ENCODE measurements around the gene EPN1. TPM values are rescaled to one million over a fixed set of nuclear protein-coding genes. Genes with fewer than 3 reads are reported as not detected.

EPN1 gene
- total RNA-seq, 1 donor from 2014 or later = 145 TPM

GRCh38 chr19:55635856-55636440 lies 39.1 kb upstream of the EPN1 start:
- DNase-seq (ENCODE audit: low read depth) (no peak), FAIRE-seq (no peak)
- Mint-ChIP-seq H3K27ac (ENCODE audit: unreplicated experiment) (peak overlapping the region; percentile 100), H3K27me3 (ENCODE audit: low read depth, unreplicated experiment) (no peaks in the 10 kb centered on the region), H3K36me3 (ENCODE audit: low read depth, unreplicated experiment) (peaks cover 7% of the 10 kb centered on the region), H3K4me3 (ENCODE audit: unreplicated experiment) (peak overlapping the region; percentile 100), H3K9me3 (ENCODE audit: unreplicated experiment) (peaks cover 3% of the 10 kb centered on the region), H3K4me1 (ENCODE audit: low read depth, unreplicated experiment) (peaks cover 22% of the 10 kb centered on the region)
- TF ChIP-seq EZH2 (IDR thresholded peaks at IDR 0.05; ENCODE audit: insufficient read depth, low read length) = no peak
- no peak for TF ChIP-seq CTCF (IDR thresholded peaks at IDR 0.05; ENCODE audit: insufficient read depth, low read depth, low read length)
- peaks cover 48% of the 10 kb centered on the region for H3K79me2 ChIP-seq (ENCODE audit: insufficient read depth, low read length)
- H3K9ac ChIP-seq (ENCODE audit: low read length) = peak overlapping the region; percentile 100
- no peaks in the 10 kb centered on the region for H3K36me3 ChIP-seq (ENCODE audit: insufficient read depth, low read length)
- H3K4me3 ChIP-seq (ENCODE audit: insufficient read depth, low read depth, low read length) = peak overlapping the region; percentile 99
- no peaks in the 10 kb centered on the region for H3K9me3 ChIP-seq (ENCODE audit: insufficient read depth, low read depth, low read length)
- peak overlapping the region; percentile 98 for H3K4me2 ChIP-seq (ENCODE audit: low read length)
- H3K4me1 ChIP-seq (ENCODE audit: insufficient read depth, low read length) = peaks cover 25% of the 10 kb centered on the region
- H3K27me3 ChIP-seq (ENCODE audit: insufficient read depth, low read length) = no peaks in the 10 kb centered on the region
- peak overlapping the region; percentile 96 for H3K27ac ChIP-seq (ENCODE audit: low read depth, low read length)
- H2AFZ ChIP-seq (ENCODE audit: low read depth, low read length) = no peak overlapping the region
- H4K20me1 ChIP-seq (ENCODE audit: insufficient read depth, low read length) = peaks cover 14% of the 10 kb centered on the region

GRCh38 chr19:55636723-55637122 lies 38.3 kb upstream of the EPN1 start:
- Histone ChIP-seq H4K20me1 (ENCODE audit: insufficient read depth, low read length) (peaks cover 14% of the 10 kb centered on the region), H3K9ac (ENCODE audit: low read length) (peak overlapping the region; percentile 100), H3K27me3 (ENCODE audit: insufficient read depth, low read length) (no peaks in the 10 kb centered on the region), H3K27ac (ENCODE audit: low read depth, low read length) (no peak overlapping the region), H3K79me2 (ENCODE audit: insufficient read depth, low read length) (peaks cover 48% of the 10 kb centered on the region), H3K4me2 (ENCODE audit: low read length) (peak overlapping the region; percentile 98), H2AFZ (ENCODE audit: low read depth, low read length) (no peak overlapping the region), H3K4me1 (ENCODE audit: insufficient read depth, low read length) (peaks cover 25% of the 10 kb centered on the region), H3K36me3 (ENCODE audit: insufficient read depth, low read length) (no peaks in the 10 kb centered on the region), H3K9me3 (ENCODE audit: insufficient read depth, low read depth, low read length) (no peaks in the 10 kb centered on the region), H3K4me3 (ENCODE audit: insufficient read depth, low read depth, low read length) (no peak overlapping the region)
- no peak for DNase-seq (ENCODE audit: low read depth)
- Mint-ChIP-seq H3K9me3 (ENCODE audit: unreplicated experiment) (peaks cover 3% of the 10 kb centered on the region), H3K4me3 (ENCODE audit: unreplicated experiment) (peak overlapping the region; percentile 100), H3K27ac (ENCODE audit: unreplicated experiment) (peak overlapping the region; percentile 38), H3K36me3 (ENCODE audit: low read depth, unreplicated experiment) (peaks cover 7% of the 10 kb centered on the region), H3K27me3 (ENCODE audit: low read depth, unreplicated experiment) (no peaks in the 10 kb centered on the region), H3K4me1 (ENCODE audit: low read depth, unreplicated experiment) (peaks cover 22% of the 10 kb centered on the region)
- TF ChIP-seq EZH2 (IDR thresholded peaks at IDR 0.05; ENCODE audit: insufficient read depth, low read length) (no peak), CTCF (IDR thresholded peaks at IDR 0.05; ENCODE audit: insufficient read depth, low read depth, low read length) (no peak)
- no peak for FAIRE-seq

- no peak overlapping the region for H3K27ac ChIP-seq (ENCODE audit: low read depth, low read length)
- FAIRE-seq (no peak), DNase-seq (ENCODE audit: low read depth) (no peak)
- Mint-ChIP-seq H3K4me3 (ENCODE audit: unreplicated experiment) (no peak overlapping the region), H3K27me3 (ENCODE audit: low read depth, unreplicated experiment) (no peaks in the 10 kb centered on the region), H3K9me3 (ENCODE audit: unreplicated experiment) (peaks cover 3% of the 10 kb centered on the region), H3K27ac (ENCODE audit: unreplicated experiment) (no peak overlapping the region), H3K4me1 (ENCODE audit: low read depth, unreplicated experiment) (peaks cover 24% of the 10 kb centered on the region), H3K36me3 (ENCODE audit: low read depth, unreplicated experiment) (peaks cover 7% of the 10 kb centered on the region)
- H2AFZ ChIP-seq (ENCODE audit: low read depth, low read length) = no peak overlapping the region
- peak overlapping the region; percentile 12 for H3K4me2 ChIP-seq (ENCODE audit: low read length)
- H3K4me1 ChIP-seq (ENCODE audit: insufficient read depth, low read length) = peaks cover 30% of the 10 kb centered on the region
- H3K4me3 ChIP-seq (ENCODE audit: insufficient read depth, low read depth, low read length) = no peak overlapping the region
- TF ChIP-seq CTCF (IDR thresholded peaks at IDR 0.05; ENCODE audit: insufficient read depth, low read depth, low read length) (no peak), EZH2 (IDR thresholded peaks at IDR 0.05; ENCODE audit: insufficient read depth, low read length) (no peak)
- peaks cover 14% of the 10 kb centered on the region for H4K20me1 ChIP-seq (ENCODE audit: insufficient read depth, low read length)
- H3K79me2 ChIP-seq (ENCODE audit: insufficient read depth, low read length) = peaks cover 53% of the 10 kb centered on the region
- H3K27me3 ChIP-seq (ENCODE audit: insufficient read depth, low read length) = no peaks in the 10 kb centered on the region
- no peak overlapping the region for H3K9ac ChIP-seq (ENCODE audit: low read length)
- H3K9me3 ChIP-seq (ENCODE audit: insufficient read depth, low read depth, low read length) = no peaks in the 10 kb centered on the region
- no peaks in the 10 kb centered on the region for H3K36me3 ChIP-seq (ENCODE audit: insufficient read depth, low read length)
Observed at GRCh38 chr19:55637534-55637933, 37.5 kb upstream of the EPN1 start.

All from astrocyte (in vitro differentiated cells and primary cell).